CD14-positive monocyte (primary cell): ENCODE results near the gene BASP1. TPM values are rescaled to one million over a fixed set of nuclear protein-coding genes. Genes with fewer than 3 reads are reported as not detected.

Experiments used
- DNase-seq, 3 donors: peaks; one replicate each; pipeline ENCODE4 v3.0.0-alpha.2; 2011 to 2022
- H2AFZ ChIP-seq: 2 replicates; pipeline ENCODE4 v1.6.0; 2012; ENCODE audit warnings: mild to moderate bottlenecking, low read depth, low read length, inconsistent platforms; ENCODE audit not compliant: insufficient read depth, poor library complexity, severe bottlenecking
- H3K27ac ChIP-seq, 2 donors: 1 replicate in 1 of 2; 2 replicates in 1 of 2; pipeline ENCODE4 v1.5.1; 2012 to 2013; ENCODE audit warnings: low read length in 2 of 2, control low read depth in 1 of 2, inconsistent platforms in 1 of 2, low read depth in 1 of 2, mild to moderate bottlenecking in 1 of 2
- H3K27me3 ChIP-seq, 2 donors: one replicate each; pipeline versions ENCODE4 v1.6.0 to v1.6.1; 2011 to 2013; ENCODE audit warnings: low read length in 2 of 2; ENCODE audit not compliant: control insufficient read depth in 2 of 2, insufficient read depth in 2 of 2
- H3K36me3 ChIP-seq, 2 donors: replicated peaks in 1 of 2; 1 replicate in 1 of 2; 2 replicates in 1 of 2; pipeline versions ENCODE4 v1.5.1 to v1.6.1; 2012 to 2013; ENCODE audit warnings: low read length in 2 of 2, control low read depth in 1 of 2, inconsistent platforms in 1 of 2, mild to moderate bottlenecking in 1 of 2; ENCODE audit not compliant: insufficient read depth in 2 of 2, control insufficient read depth in 1 of 2
- H3K4me1 ChIP-seq, 2 donors: 1 replicate in 1 of 2; 2 replicates in 1 of 2; pipeline versions ENCODE4 v1.5.1 to v1.6.1; 2012 to 2013; ENCODE audit warnings: low read length in 2 of 2, control low read depth in 1 of 2, inconsistent platforms in 1 of 2, mild to moderate bottlenecking in 1 of 2, moderate library complexity in 1 of 2; ENCODE audit not compliant: insufficient read depth in 2 of 2, control insufficient read depth in 1 of 2
- H3K4me2 ChIP-seq: replicated peaks from 2 replicates; pipeline ENCODE3; 2012; ENCODE audit warnings: low read length, moderate library complexity, mild to moderate bottlenecking; ENCODE audit not compliant: poor library complexity, severe bottlenecking; ENCODE audit errors: extremely low read depth
- H3K4me3 ChIP-seq, 3 experiments: fragments of 200-600 bp in 1 of 3; sonication (generic) in 1 of 3; replicated peaks in 1 of 3; 1 replicate in 2 of 3; 2 replicates in 1 of 3; pipeline ENCODE4 v1.5.1; 2011 to 2013; ENCODE audit warnings: low read length in 3 of 3, mild to moderate bottlenecking in 3 of 3, control low read depth in 2 of 3, low read depth in 2 of 3, inconsistent platforms in 1 of 3, moderate library complexity in 1 of 3
- H3K79me2 ChIP-seq: 2 replicates; pipeline ENCODE4 v1.6.0; 2012; ENCODE audit warnings: mild to moderate bottlenecking, control low read depth, inconsistent platforms, low read length, moderate library complexity; ENCODE audit not compliant: insufficient read depth
- H3K9ac ChIP-seq: 2 replicates; pipeline ENCODE4 v1.6.0; 2017; ENCODE audit warnings: low read length, mild to moderate bottlenecking; ENCODE audit not compliant: insufficient read depth, poor library complexity, severe bottlenecking
- H3K9me3 ChIP-seq, 2 donors: replicated peaks in 1 of 2; 1 replicate in 1 of 2; 2 replicates in 1 of 2; pipeline versions ENCODE4 v1.5.1 to v1.6.1; 2012 to 2013; ENCODE audit warnings: low read length in 2 of 2, control low read depth in 1 of 2; ENCODE audit not compliant: control insufficient read depth in 1 of 2, insufficient read depth in 1 of 2
- H4K20me1 ChIP-seq: 2 replicates; pipeline ENCODE4 v1.6.0; 2012; ENCODE audit warnings: mild to moderate bottlenecking, low read length, control low read depth, moderate library complexity; ENCODE audit not compliant: insufficient read depth
- H3K27ac Mint-ChIP-seq, 7 donors: one replicate each; pipeline ENCODE4 v1.8.0; 2020; ENCODE audit warnings: mild to moderate bottlenecking in 7 of 7, mixed read lengths in 7 of 7, moderate library complexity in 6 of 7, inconsistent platforms in 2 of 7
- H3K27me3 Mint-ChIP-seq, 3 donors: one replicate each; pipeline ENCODE4 v1.8.0; 2021 to 2022; ENCODE audit warnings: low read depth in 3 of 3, mild to moderate bottlenecking in 3 of 3, mixed read lengths in 3 of 3, moderate library complexity in 3 of 3, inconsistent platforms in 1 of 3
- H3K36me3 Mint-ChIP-seq, 2 donors: one replicate each; pipeline ENCODE4 v1.8.0; 2020; ENCODE audit warnings: mixed read lengths in 2 of 2, inconsistent platforms in 1 of 2, mild to moderate bottlenecking in 1 of 2
- H3K4me1 Mint-ChIP-seq: one replicate; pipeline ENCODE4 v1.8.0; 2020; ENCODE audit warnings: mild to moderate bottlenecking, mixed read lengths
- H3K4me3 Mint-ChIP-seq, 2 donors: one replicate each; pipeline ENCODE4 v1.8.0; 2020; ENCODE audit warnings: mild to moderate bottlenecking in 2 of 2, mixed read lengths in 2 of 2, moderate library complexity in 1 of 2
- H3K9me3 Mint-ChIP-seq, 7 donors: one replicate each; pipeline ENCODE4 v1.8.0; 2020 to 2022; ENCODE audit warnings: mixed read lengths in 7 of 7, mild to moderate bottlenecking in 6 of 7, moderate library complexity in 6 of 7, inconsistent platforms in 2 of 7
- CTCF ChIP-seq: fragments of 200-600 bp; IDR thresholded peaks from one replicate; pipeline ENCODE4 v1.8.0; 2022; ENCODE audit warnings: antibody characterized with exemption, mild to moderate bottlenecking
- WGBS: methylation state at CpG from one replicate; pipeline ENCODE4 v1.1.5; 2013; ENCODE audit warnings: missing lambda C conversion rate; ENCODE audit not compliant: insufficient coverage; 5-methylcytosine and 5-hydroxymethylcytosine counted together
- intact Hi-C, 2 donors: fragments of 100-400 bp; cut with micrococcal nuclease; formaldehyde crosslinking; loops; one replicate each; pipeline versions ENCODE4 v1.15.0 to v1.15.1; 2023
- polyA plus RNA-seq, 3 donors: library from polyadenylated mRNA; depleted of rRNA in 1 of 3; unstranded in 2 of 3; stranded (reverse) in 1 of 3; fragments of 300-500 nt in 2 of 3; fragments of >200 nt in 1 of 3; fragmentation: Illumina TruSeq in 2 of 3; gene quantifications; 1 replicate in 2 of 3; 2 replicates in 1 of 3; pipeline ENCODE4 v1.2.3, GENCODE V29; 2012 to 2021

Gene BASP1
- polyA plus RNA-seq, 3 donors: 23.7 to 61.6 (median 36.6) TPM

GRCh38 chr5:17240487-17240886 lies 23.1 kb downstream of the BASP1 start:
- Histone ChIP-seq H3K36me3 (peaks cover 0 to 7% of the 10 kb centered on the region in 2 donors), H2AFZ (no peak overlapping the region), H3K27ac (no peak overlapping the region), H3K27me3 (no peaks in the 10 kb centered on the region), H3K4me3 (no peak overlapping the region), H3K9ac (no peak overlapping the region), H3K79me2 (peaks cover 97% of the 10 kb centered on the region), H3K4me1 (peaks cover 4 to 5% of the 10 kb centered on the region in 2 donors), H3K9me3 (no peaks in the 10 kb centered on the region), H4K20me1 (peaks cover 48% of the 10 kb centered on the region), H3K4me2 (no peak overlapping the region)
- Mint-ChIP-seq H3K4me1 (peaks cover 8% of the 10 kb centered on the region), H3K4me3 (no peak overlapping the region), H3K36me3 (peaks cover 27 to 37% of the 10 kb centered on the region in 2 donors), H3K27ac (peak overlapping the region in 1 of 7 donors; percentile 73), H3K9me3 (peaks cover 0 to 2% (median 0%) of the 10 kb centered on the region in 7 donors), H3K27me3 (peaks cover 0 to 2% (median 0%) of the 10 kb centered on the region in 3 donors)
- intact Hi-C loops: no loop called here
- no peak for DNase-seq
- TF ChIP-seq CTCF: no peak
- WGBS: no CpG with 5 or more reads among the region's 1 CpG

DNA sequence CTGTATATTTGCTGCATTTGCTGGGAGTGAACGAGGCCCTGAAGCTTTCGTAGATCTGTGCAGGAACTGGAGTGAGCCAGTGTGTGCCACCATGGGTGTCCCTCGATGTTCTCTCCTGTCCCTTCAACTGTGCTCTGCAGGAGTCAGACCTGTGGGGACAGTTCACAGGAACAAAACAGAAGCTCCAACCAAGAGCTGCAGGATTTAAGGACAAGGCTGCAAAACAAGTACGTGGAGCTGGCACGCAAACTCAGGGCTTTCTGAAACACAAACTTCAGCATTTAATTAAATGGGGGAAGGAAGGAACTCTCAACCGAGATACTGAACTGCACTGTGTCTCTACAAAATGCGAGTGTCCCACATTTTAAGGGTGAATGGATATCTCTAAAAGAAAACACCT lies 24.2 kb downstream of the BASP1 start:
- H3K9ac ChIP-seq: no peak overlapping the region
- no peak for DNase-seq
- peaks cover 97% of the 10 kb centered on the region for H3K79me2 ChIP-seq
- peaks cover 0 to 7% of the 10 kb centered on the region in 2 donors for H3K36me3 ChIP-seq
- no peak overlapping the region for H3K4me2 ChIP-seq
- H3K27ac ChIP-seq: no peak overlapping the region
- peaks cover 2% of the 10 kb centered on the region for H3K4me1 Mint-ChIP-seq
- H3K27me3 Mint-ChIP-seq: peaks cover 0 to 2% (median 0%) of the 10 kb centered on the region in 3 donors
- no peak overlapping the region for H3K4me3 Mint-ChIP-seq
- H3K36me3 Mint-ChIP-seq: peaks cover 22 to 36% of the 10 kb centered on the region in 2 donors
- H3K4me3 ChIP-seq: no peak overlapping the region
- H2AFZ ChIP-seq: no peak overlapping the region
- peak overlapping the region in 3 of 7 donors; percentile 12 to 88 (median 14) for H3K27ac Mint-ChIP-seq
- H3K9me3 Mint-ChIP-seq: peaks cover 0 to 2% (median 0%) of the 10 kb centered on the region in 7 donors
- H4K20me1 ChIP-seq: peaks cover 50% of the 10 kb centered on the region
- WGBS: 96% methylated on average over 3 of the region's 7 CpGs
- H3K4me1 ChIP-seq: no peaks in the 10 kb centered on the region
- intact Hi-C loops: no loop called here
- no peak for TF ChIP-seq CTCF
- H3K27me3 ChIP-seq: no peaks in the 10 kb centered on the region
- no peaks in the 10 kb centered on the region for H3K9me3 ChIP-seq
